Neural cell (in vitro differentiated cells): ENCODE data around the gene EAPP. TPM values are rescaled to one million over a fixed set of nuclear protein-coding genes. Genes with fewer than 3 reads are reported as not detected.
A peak's percentile ranks its signal among the peaks of the same experiment; 100 is the strongest.
"Not testable (repeated sequence)": the region's sequence is repeated elsewhere in the genome, so short reads cannot be mapped to it uniquely, and the experiment has no call there.

Experiments used
- H2AFZ ChIP-seq: fragments of 200-600, 300-800 bp; sonication (generic), shearing (Covaris generic); 2 replicates; pipeline ENCODE4 v1.6.0; 2014; ENCODE audit warnings: low read depth, mild to moderate bottlenecking, antibody characterized with exemption, low read length, moderate library complexity
- H3F3A ChIP-seq: fragments of 200-600 bp; shearing (Covaris generic); 2 replicates; pipeline ENCODE4 v1.6.1; 2016; ENCODE audit warnings: mild to moderate bottlenecking, moderate library complexity, mixed read lengths, antibody characterized with exemption, low read length; ENCODE audit not compliant: insufficient read depth, poor library complexity, severe bottlenecking
- H3K27ac ChIP-seq: fragments of 200-600, 300-800 bp; sonication (generic), shearing (Covaris generic); 2 replicates; pipeline ENCODE4 v1.5.1; 2014; ENCODE audit warnings: mild to moderate bottlenecking, low read length, moderate library complexity
- H3K27me3 ChIP-seq: fragments of 300-800, 200-600 bp; sonication (generic), shearing (Covaris generic); 2 replicates; pipeline ENCODE4 v1.6.0; 2014; ENCODE audit warnings: mild to moderate bottlenecking, low read depth, low read length, moderate library complexity; ENCODE audit not compliant: insufficient read depth
- H3K36me3 ChIP-seq: fragments of 300-800, 200-600 bp; sonication (generic), shearing (Covaris generic); 2 replicates; pipeline ENCODE4 v1.5.1; 2014; ENCODE audit warnings: mild to moderate bottlenecking, antibody characterized with exemption, low read length, moderate library complexity; ENCODE audit not compliant: insufficient read depth
- H3K4me2 ChIP-seq: fragments of 300-800, 200-600 bp; sonication (generic), shearing (Covaris generic); 2 replicates; pipeline ENCODE4 v1.6.0; 2014; ENCODE audit warnings: mild to moderate bottlenecking, low read length
- H3K4me3 ChIP-seq: fragments of 300-800, 200-600 bp; sonication (generic), shearing (Covaris generic); 2 replicates; pipeline ENCODE4 v1.5.1; 2014; ENCODE audit warnings: mild to moderate bottlenecking, low read length, moderate library complexity
- H3K79me2 ChIP-seq: fragments of 200-600 bp; shearing (Covaris generic); replicated peaks from 2 replicates; pipeline ENCODE4 v1.6.0; 2014; ENCODE audit warnings: mild to moderate bottlenecking, low read length, moderate library complexity; ENCODE audit not compliant: insufficient read depth
- H3K9ac ChIP-seq: fragments of 300-800, 200-600 bp; sonication (generic), shearing (Covaris generic); 2 replicates; pipeline ENCODE4 v1.6.1; 2016; ENCODE audit warnings: mild to moderate bottlenecking, low read length, mixed read lengths
- H3K9me2 ChIP-seq: fragments of 200-600 bp; shearing (Covaris generic); 2 replicates; pipeline ENCODE4 v1.6.1; 2016; ENCODE audit warnings: mild to moderate bottlenecking, low read length, mixed read lengths; ENCODE audit not compliant: insufficient read depth
- H3K9me3 ChIP-seq: fragments of 200-600, 300-800 bp; sonication (generic), shearing (Covaris generic); 2 replicates; pipeline ENCODE4 v1.6.1; 2016; ENCODE audit warnings: mild to moderate bottlenecking, mixed run types, low read length, moderate library complexity, mixed read lengths
- H4K20me1 ChIP-seq: fragments of 200-600 bp; shearing (Covaris generic); 2 replicates; pipeline ENCODE4 v1.6.1; 2016; ENCODE audit warnings: mild to moderate bottlenecking, mixed run types; ENCODE audit not compliant: insufficient read depth
- CTCF ChIP-seq: fragments of 450-650 bp; IDR thresholded peaks from 2 replicates; pipeline ENCODE4 v1.5.1; 2014; ENCODE audit warnings: antibody characterized with exemption, mild to moderate bottlenecking, moderate library complexity; ENCODE audit not compliant: poor library complexity, severe bottlenecking
- EP300 ChIP-seq: fragments of 450-650 bp; conservative IDR thresholded peaks from 2 replicates; pipeline ENCODE4 v1.6.1; 2014; ENCODE audit warnings: antibody characterized with exemption, mild to moderate bottlenecking, moderate library complexity; ENCODE audit not compliant: poor library complexity, severe bottlenecking
- EZH2 ChIP-seq: fragments of 200-600, 300-800 bp; shearing (Covaris generic), sonication (generic); IDR thresholded peaks from 2 replicates; pipeline ENCODE4 v1.6.1; 2014; ENCODE audit warnings: antibody characterized with exemption, low read length, borderline replicate concordance, mild to moderate bottlenecking; ENCODE audit not compliant: insufficient read depth, poor library complexity, severe bottlenecking
- MXI1 ChIP-seq: fragments of 450-650 bp; conservative IDR thresholded peaks from 2 replicates; pipeline ENCODE4 v1.6.1; 2014; ENCODE audit warnings: antibody characterized with exemption, mild to moderate bottlenecking; ENCODE audit not compliant: poor library complexity, severe bottlenecking
- POLR2AphosphoS5 ChIP-seq: IDR thresholded peaks from 2 replicates; pipeline ENCODE4 v1.6.1; 2012
- RAD21 ChIP-seq: fragments of 450-650 bp; conservative IDR thresholded peaks from 2 replicates; pipeline ENCODE4 v1.6.1; 2014; ENCODE audit warnings: antibody characterized with exemption, mild to moderate bottlenecking, moderate library complexity
- REST ChIP-seq: IDR thresholded peaks from 2 replicates; pipeline ENCODE4 v1.6.1; 2012; ENCODE audit warnings: borderline replicate concordance
- SMC3 ChIP-seq: fragments of 450-650 bp; conservative IDR thresholded peaks from 2 replicates; pipeline ENCODE4 v1.6.1; 2014; ENCODE audit warnings: antibody characterized with exemption, mild to moderate bottlenecking, moderate library complexity; ENCODE audit not compliant: poor library complexity
- TAF1 ChIP-seq: IDR thresholded peaks from 2 replicates; pipeline ENCODE4 v1.6.1; 2012; ENCODE audit warnings: low read depth
- polyA plus RNA-seq: library from polyadenylated mRNA; depleted of rRNA; stranded (reverse); fragments of >200 nt; gene quantifications from 2 replicates; pipeline ENCODE4 v1.2.3, GENCODE V29; 2014

Gene EAPP
- polyA plus RNA-seq, 1 donor from 2014 or later, result 112 TPM

GRCh38 chr14:34555583-34556497, 16.3 kb upstream of the EAPP start:
- not testable (repeated sequence) for H3F3A ChIP-seq, H4K20me1 ChIP-seq, H3K4me3 ChIP-seq, H3K9me2 ChIP-seq, H2AFZ ChIP-seq, H3K9ac ChIP-seq, H3K36me3 ChIP-seq, H3K79me2 ChIP-seq, H3K27me3 ChIP-seq, H3K9me3 ChIP-seq, H3K4me2 ChIP-seq, H3K27ac ChIP-seq

GRCh38 chr14:34554540-34555250, 15.2 kb upstream of the EAPP start:
- Histone ChIP-seq H3K27me3 (no peaks in the 10 kb centered on the region), H4K20me1 (no peaks in the 10 kb centered on the region), H3F3A (peaks cover 7% of the 10 kb centered on the region), H3K36me3 (no peaks in the 10 kb centered on the region), H3K79me2 (no peaks in the 10 kb centered on the region), H2AFZ (no peak overlapping the region), H3K9me3 (no peaks in the 10 kb centered on the region), H3K4me3 (peak overlapping the region; percentile 1), H3K9ac (peak overlapping the region; percentile 27), H3K27ac (peak overlapping the region; percentile 36), H3K9me2 (no peaks in the 10 kb centered on the region), H3K4me2 (no peak overlapping the region)
- no peak for TF ChIP-seq EZH2
- no peak for TF ChIP-seq SMC3

GRCh38 chr14:34549276-34549966, 9.9 kb upstream of the EAPP start:
- not testable (repeated sequence) for H3K27me3 ChIP-seq, H3K27ac ChIP-seq, H3K4me2 ChIP-seq, H3K4me3 ChIP-seq, H3K9me3 ChIP-seq, H3K79me2 ChIP-seq, H3F3A ChIP-seq, H4K20me1 ChIP-seq, H2AFZ ChIP-seq, H3K36me3 ChIP-seq, H3K9me2 ChIP-seq, H3K9ac ChIP-seq

GRCh38 chr14:34548472-34548981, 9.0 kb upstream of the EAPP start:
- no peak for TF ChIP-seq TAF1
- no peak for TF ChIP-seq CTCF
- TF ChIP-seq EZH2, result no peak
- no peak for TF ChIP-seq SMC3
- no peak for TF ChIP-seq EP300
- no peak for TF ChIP-seq POLR2AphosphoS5
- no peak for TF ChIP-seq MXI1
- TF ChIP-seq RAD21, result no peak
- TF ChIP-seq REST, result no peak
- Histone ChIP-seq H3K9me3 (no peaks in the 10 kb centered on the region), H3K4me3 (no peak overlapping the region), H3K27me3 (no peaks in the 10 kb centered on the region), H3K9ac (no peak overlapping the region), H3K79me2 (no peaks in the 10 kb centered on the region), H2AFZ (no peak overlapping the region), H3F3A (no peaks in the 10 kb centered on the region), H3K36me3 (no peaks in the 10 kb centered on the region), H3K9me2 (no peaks in the 10 kb centered on the region), H4K20me1 (no peaks in the 10 kb centered on the region), H3K4me2 (no peak overlapping the region), H3K27ac (no peak overlapping the region)
